HG03103 (cell line): ENCODE data around the gene RNF121.

Source experiments
- ATAC-seq: cut with Tn5 transposase; IDR thresholded peaks from one replicate; pipeline ENCODE4 v1.9.1; 2021; ENCODE audit warnings: low read depth; ENCODE audit not compliant: unreplicated experiment

RNF121 gene

GRCh38 chr11:71933141-71933933 is 4.5 kb downstream of the RNF121 start:
- no peak for ATAC-seq

GRCh38 chr11:71934213-71934612 is 5.4 kb downstream of the RNF121 start:
- ATAC-seq: no peak

GRCh38 chr11:71935338-71935925 is 6.6 kb downstream of the RNF121 start:
- no peak for ATAC-seq

GRCh38 chr11:71936825-71937224 is 8.0 kb downstream of the RNF121 start:
- ATAC-seq: no peak

- no peak for ATAC-seq
Measured at GRCh38 chr11:71937826-71938225, 9.0 kb downstream of the RNF121 start.

GRCh38 chr11:71940561-71941219 is 11.8 kb downstream of the RNF121 start:
- no peak for ATAC-seq

- ATAC-seq: no peak
Measured at GRCh38 chr11:71946144-71946571, 17.3 kb downstream of the RNF121 start.

- ATAC-seq: no peak
Measured at GRCh38 chr11:71947498-71947897, 18.7 kb downstream of the RNF121 start.

GRCh38 chr11:71948314-71949027 is 19.6 kb downstream of the RNF121 start:
- ATAC-seq: no peak

GRCh38 chr11:71949034-71949433 is 20.2 kb downstream of the RNF121 start:
- ATAC-seq: no peak

- no peak for ATAC-seq
Measured at GRCh38 chr11:71951741-71952310, 23.0 kb downstream of the RNF121 start.

- ATAC-seq: no peak
Measured at GRCh38 chr11:71955898-71956456, 27.1 kb downstream of the RNF121 start.

- ATAC-seq: no peak
Measured at GRCh38 chr11:71962428-71963038, 33.7 kb downstream of the RNF121 start.

- no peak for ATAC-seq
Measured at GRCh38 chr11:71963468-71963867, 34.6 kb downstream of the RNF121 start.

GRCh38 chr11:71964641-71965040 is 35.8 kb downstream of the RNF121 start:
- no peak for ATAC-seq

- ATAC-seq: no peak
Measured at GRCh38 chr11:71971680-71972079, 42.8 kb downstream of the RNF121 start.

- ATAC-seq: no peak
Measured at GRCh38 chr11:71976551-71976950, 47.7 kb downstream of the RNF121 start.

GRCh38 chr11:71977090-71977489 is 48.2 kb downstream of the RNF121 start:
- no peak for ATAC-seq

GRCh38 chr11:71977743-71978418 is 49.0 kb downstream of the RNF121 start:
- ATAC-seq: no peak
